Nephron progenitor cell (in vitro differentiated cells): ENCODE data around the gene RPL11.

Experiments
- DNase-seq: peaks from one replicate; pipeline ENCODE4 v3.0.0; 2021
- H3K27ac Mint-ChIP-seq: 2 replicates; pipeline ENCODE4 v1.8.0; 2021; ENCODE audit warnings: mild to moderate bottlenecking, moderate library complexity, mixed read lengths
- H3K27me3 Mint-ChIP-seq: 2 replicates; pipeline ENCODE4 v1.8.0; 2021; ENCODE audit warnings: mild to moderate bottlenecking, low read depth, mixed read lengths; ENCODE audit not compliant: poor library complexity
- H3K36me3 Mint-ChIP-seq: 2 replicates; pipeline ENCODE4 v1.8.0; 2021; ENCODE audit warnings: low read depth, mixed read lengths
- H3K4me1 Mint-ChIP-seq: 2 replicates; pipeline ENCODE4 v1.8.0; 2021; ENCODE audit warnings: mixed read lengths
- H3K4me3 Mint-ChIP-seq: 2 replicates; pipeline ENCODE4 v1.8.0; 2021; ENCODE audit warnings: mild to moderate bottlenecking, moderate library complexity, mixed read lengths
- H3K9me3 Mint-ChIP-seq: 2 replicates; pipeline ENCODE4 v1.8.0; 2021; ENCODE audit warnings: mild to moderate bottlenecking, moderate library complexity, mixed read lengths
- CTCF ChIP-seq: fragments of 200-600 bp; sonication (generic); IDR thresholded peaks from 2 replicates; pipeline ENCODE4 v1.5.0; 2021; ENCODE audit warnings: antibody characterized with exemption

Gene RPL11

DNA sequence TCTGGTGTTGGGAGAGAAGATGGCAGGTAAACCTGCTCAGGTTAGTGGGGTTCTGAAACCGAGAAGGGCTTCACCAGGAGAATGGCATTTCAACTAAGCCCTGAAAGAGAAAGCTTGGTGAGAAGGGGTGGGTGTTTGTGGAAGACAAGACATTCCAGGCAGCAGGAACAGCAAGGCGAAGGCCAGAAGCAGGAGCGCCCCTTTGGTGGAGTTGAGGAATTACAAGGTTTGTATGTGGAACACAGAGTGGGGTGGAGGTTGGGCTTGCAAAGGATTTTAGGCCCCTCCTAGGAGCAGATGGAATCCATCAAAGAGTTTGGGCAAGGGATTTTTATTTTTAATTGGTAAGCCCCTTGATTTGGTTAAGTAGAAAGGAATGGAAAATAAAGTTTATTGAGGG, 26.9 kb downstream of the RPL11 start:
- peak; percentile 56 for DNase-seq
- Mint-ChIP-seq H3K4me1 (no peaks in the 10 kb centered on the region), H3K27me3 (no peaks in the 10 kb centered on the region), H3K27ac (no peak overlapping the region), H3K36me3 (peaks cover 19% of the 10 kb centered on the region), H3K4me3 (no peak overlapping the region), H3K9me3 (no peaks in the 10 kb centered on the region)
- TF ChIP-seq CTCF = peak; percentile 61

GRCh38 chr1:23719162-23719820, 27.7 kb downstream of the RPL11 start:
- H3K9me3 Mint-ChIP-seq = no peaks in the 10 kb centered on the region
- H3K4me1 Mint-ChIP-seq = no peaks in the 10 kb centered on the region
- peaks cover 19% of the 10 kb centered on the region for H3K36me3 Mint-ChIP-seq
- no peak for DNase-seq
- H3K4me3 Mint-ChIP-seq = no peak overlapping the region
- no peak overlapping the region for H3K27ac Mint-ChIP-seq
- no peaks in the 10 kb centered on the region for H3K27me3 Mint-ChIP-seq
- no peak for TF ChIP-seq CTCF

DNA sequence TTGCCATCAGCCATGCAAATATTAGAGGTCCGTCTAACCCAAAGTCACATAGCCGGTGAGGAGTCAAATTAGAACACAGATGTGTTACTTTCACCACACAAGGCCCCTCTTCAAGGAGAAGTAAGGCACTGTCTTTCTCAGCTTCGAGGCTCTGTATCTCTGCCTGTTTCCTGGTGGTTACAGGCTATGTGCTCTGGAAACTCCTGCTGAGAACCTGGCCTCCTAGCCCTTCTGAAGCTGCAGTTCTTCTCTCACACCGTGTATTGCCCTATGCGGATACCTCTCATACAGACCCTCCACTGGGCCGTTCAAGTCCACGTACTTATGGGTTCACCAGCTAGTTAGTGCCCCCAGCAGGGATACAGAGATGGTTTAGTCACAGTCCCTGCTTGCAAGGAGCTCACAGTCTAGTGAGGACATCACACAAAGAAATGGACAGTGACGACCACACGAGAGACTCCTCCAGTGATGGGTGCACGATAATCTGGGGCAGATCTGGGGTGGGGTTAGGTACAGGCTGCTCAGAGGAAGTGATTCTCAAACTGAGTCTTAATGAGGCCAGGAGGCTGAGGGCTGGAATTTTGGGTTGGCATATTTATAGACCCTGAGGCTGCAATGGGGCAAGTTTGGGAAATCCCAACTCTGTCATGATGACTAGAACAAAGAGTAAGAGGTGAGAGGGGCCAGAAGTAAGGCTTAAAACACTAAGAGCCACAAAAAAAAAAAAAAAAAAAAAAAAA, 28.8 kb downstream of the RPL11 start:
- Mint-ChIP-seq H3K4me1 (no peaks in the 10 kb centered on the region), H3K9me3 (no peaks in the 10 kb centered on the region), H3K27ac (peak overlapping the region; percentile 78), H3K36me3 (peaks cover 15% of the 10 kb centered on the region), H3K4me3 (no peak overlapping the region), H3K27me3 (no peaks in the 10 kb centered on the region)
- no peak for DNase-seq
- TF ChIP-seq CTCF = no peak

GRCh38 chr1:23722652-23723051, 31.0 kb downstream of the RPL11 start:
- no peaks in the 10 kb centered on the region for H3K27me3 Mint-ChIP-seq
- DNase-seq = no peak

DNA sequence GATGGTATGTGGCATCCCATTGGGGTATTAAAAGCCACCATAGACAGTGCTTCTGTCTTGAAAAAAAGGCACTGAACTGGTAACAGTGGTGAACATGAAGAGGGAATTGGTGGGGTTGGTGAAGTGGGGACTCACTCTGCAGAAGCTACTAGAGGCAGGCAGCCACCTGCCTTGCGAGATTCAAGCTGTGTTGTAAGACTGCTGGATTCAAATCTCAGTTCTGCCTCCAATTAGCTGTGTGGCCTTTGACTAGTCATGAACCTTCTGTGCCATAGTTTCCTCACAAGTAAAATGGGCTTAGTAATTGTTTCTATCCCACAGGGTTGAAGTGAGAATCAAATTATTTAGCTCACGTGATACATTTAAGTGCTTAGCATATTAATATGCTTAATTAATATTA, 35.1 kb downstream of the RPL11 start:
- Mint-ChIP-seq H3K9me3 (no peaks in the 10 kb centered on the region), H3K4me1 (peaks cover 15% of the 10 kb centered on the region), H3K27me3 (no peaks in the 10 kb centered on the region), H3K4me3 (no peak overlapping the region), H3K36me3 (peaks cover 9% of the 10 kb centered on the region), H3K27ac (no peak overlapping the region)
- no peak for DNase-seq
- TF ChIP-seq CTCF = no peak

More at GRCh38 chr1:23722652-23723051, 31.0 kb downstream of the RPL11 start:
- Mint-ChIP-seq H3K9me3 (no peaks in the 10 kb centered on the region), H3K4me3 (no peak overlapping the region), H3K36me3 (peaks cover 5% of the 10 kb centered on the region), H3K27ac (peak overlapping the region; percentile 41), H3K4me1 (peaks cover 2% of the 10 kb centered on the region)
- no peak for TF ChIP-seq CTCF
